ENCODE data around the gene ABLIM3. TPM values are rescaled to one million over a fixed set of nuclear protein-coding genes. Genes with fewer than 3 reads are reported as not detected.

Gene ABLIM3
- polyA plus RNA-seq, 1 of the 3 experiments (the other 2 are of a cell fraction) = 5.9 TPM

GRCh38 chr5:149121145-149121544, 20.1 kb upstream of the ABLIM3 start:
- no peak for DNase-seq
- H3K27me3 ChIP-seq (ENCODE audit: insufficient read depth) = no peaks in the 10 kb centered on the region
- no peaks in the 10 kb centered on the region for H3K9me2 ChIP-seq
- ChIA-PET CTCF (interaction anchor here (0.7 to 4.4 kb wide), 9 partner anchors 8 to 390 kb away, joined by 3 to 31 read pairs (median 5); partner anchors contain the start of gene ABLIM3), POLR2A (no interaction called here)
- H2AFZ ChIP-seq (ENCODE audit: low read depth) = no peak overlapping the region
- H3K27ac ChIP-seq (ENCODE audit: low read depth in 2 of 2, low read length in 1 of 2) = no peak overlapping the region
- no peaks in the 10 kb centered on the region for H3K36me3 ChIP-seq (replicated peaks in 1 of 2; ENCODE audit: control insufficient read depth in 1 of 2, insufficient read depth in 2 of 2, low read length in 1 of 2)
- no peak overlapping the region for H3K4me3 ChIP-seq (ENCODE audit: low read depth in 2 of 2, low read length in 1 of 2)
- peaks cover 3% of the 10 kb centered on the region for H3F3A ChIP-seq (replicated peaks; ENCODE audit: insufficient read depth)
- H4K20me1 ChIP-seq (ENCODE audit: insufficient read depth) = no peaks in the 10 kb centered on the region
- no peaks in the 10 kb centered on the region for H3K9me3 ChIP-seq
- H3K9ac ChIP-seq = no peak overlapping the region
- no peak overlapping the region for H3K4me2 ChIP-seq
- H3K4me1 ChIP-seq (ENCODE audit: control insufficient read depth in 1 of 2, insufficient read depth in 2 of 2, low read depth in 1 of 2, low read length in 1 of 2) = no peaks in the 10 kb centered on the region
- no peaks in the 10 kb centered on the region for H3K79me2 ChIP-seq (ENCODE audit: insufficient read depth)
- WGBS (ENCODE audit: low lambda C conversion rate) = 21% methylated on average over 2 of the region's 2 CpGs
- no peak for TF ChIP-seq MEF2A (IDR thresholded peaks at IDR 0.05; ENCODE audit: borderline replicate concordance, low read depth)
- TF ChIP-seq SMC3 (IDR thresholded peaks at IDR 0.05; ENCODE audit: low read depth, low read length) = no peak

DNA sequence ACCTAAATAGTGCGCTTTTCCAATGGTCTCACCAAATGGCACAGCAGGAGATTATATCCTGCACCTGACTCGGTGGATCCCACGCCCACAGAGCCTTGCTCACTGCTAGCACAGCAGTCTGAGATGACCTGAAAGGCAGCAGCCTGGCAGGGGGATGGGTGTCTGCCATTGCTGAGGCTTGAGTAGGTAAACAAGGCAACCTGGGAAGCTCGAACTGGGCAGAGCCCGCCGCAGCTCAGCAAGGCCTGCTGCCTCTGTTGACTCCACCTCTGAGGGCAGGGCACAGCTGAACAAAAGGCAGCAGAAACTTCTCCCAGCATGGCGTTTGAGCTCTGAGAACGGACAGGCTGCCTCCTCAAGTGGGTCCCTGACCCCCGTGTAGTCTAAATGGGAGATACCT, 18.1 kb upstream of the ABLIM3 start:
- H2AFZ ChIP-seq (ENCODE audit: low read depth) = no peak overlapping the region

GRCh38 chr5:149125386-149125891, 15.9 kb upstream of the ABLIM3 start:
- Histone ChIP-seq H3K9ac (no peak overlapping the region), H4K20me1 (ENCODE audit: insufficient read depth) (no peaks in the 10 kb centered on the region), H3F3A (replicated peaks; ENCODE audit: insufficient read depth) (peaks cover 17% of the 10 kb centered on the region), H3K36me3 (replicated peaks in 1 of 2; ENCODE audit: control insufficient read depth in 1 of 2, insufficient read depth in 2 of 2, low read length in 1 of 2) (no peaks in the 10 kb centered on the region), H3K27me3 (ENCODE audit: insufficient read depth) (no peaks in the 10 kb centered on the region), H3K4me2 (no peak overlapping the region), H3K4me1 (ENCODE audit: control insufficient read depth in 1 of 2, insufficient read depth in 2 of 2, low read depth in 1 of 2, low read length in 1 of 2) (no peaks in the 10 kb centered on the region), H3K27ac (ENCODE audit: low read depth in 2 of 2, low read length in 1 of 2) (no peak overlapping the region), H3K9me2 (no peaks in the 10 kb centered on the region), H3K4me3 (ENCODE audit: low read depth in 2 of 2, low read length in 1 of 2) (no peak overlapping the region), H2AFZ (ENCODE audit: low read depth) (no peak overlapping the region), H3K79me2 (ENCODE audit: insufficient read depth) (no peaks in the 10 kb centered on the region), H3K9me3 (no peaks in the 10 kb centered on the region)
- ChIA-PET POLR2A (interaction anchor here (0.6 kb wide), 1 partner anchor 384 kb away, joined by 3 read pairs; no protein-coding TSS in a partner anchor), CTCF (interaction anchor here (1.5 to 2.8 kb wide), 5 partner anchors 10 to 395 kb away, joined by 4 to 23 read pairs (median 11); no protein-coding TSS in a partner anchor)
- WGBS (ENCODE audit: low lambda C conversion rate) = 60% methylated on average over 12 of the region's 12 CpGs
- DNase-seq = no peak
- TF ChIP-seq, protein P1, sequence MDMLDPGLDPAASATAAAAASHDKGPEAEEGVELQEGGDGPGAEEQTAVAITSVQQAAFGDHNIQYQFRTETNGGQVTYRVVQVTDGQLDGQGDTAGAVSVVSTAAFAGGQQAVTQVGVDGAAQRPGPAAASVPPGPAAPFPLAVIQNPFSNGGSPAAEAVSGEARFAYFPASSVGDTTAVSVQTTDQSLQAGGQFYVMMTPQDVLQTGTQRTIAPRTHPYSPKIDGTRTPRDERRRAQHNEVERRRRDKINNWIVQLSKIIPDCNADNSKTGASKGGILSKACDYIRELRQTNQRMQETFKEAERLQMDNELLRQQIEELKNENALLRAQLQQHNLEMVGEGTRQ (IDR thresholded peaks at IDR 0.05; ENCODE audit: borderline replicate concordance, low read depth, low read length) = no peak
- TF ChIP-seq, protein P2, sequence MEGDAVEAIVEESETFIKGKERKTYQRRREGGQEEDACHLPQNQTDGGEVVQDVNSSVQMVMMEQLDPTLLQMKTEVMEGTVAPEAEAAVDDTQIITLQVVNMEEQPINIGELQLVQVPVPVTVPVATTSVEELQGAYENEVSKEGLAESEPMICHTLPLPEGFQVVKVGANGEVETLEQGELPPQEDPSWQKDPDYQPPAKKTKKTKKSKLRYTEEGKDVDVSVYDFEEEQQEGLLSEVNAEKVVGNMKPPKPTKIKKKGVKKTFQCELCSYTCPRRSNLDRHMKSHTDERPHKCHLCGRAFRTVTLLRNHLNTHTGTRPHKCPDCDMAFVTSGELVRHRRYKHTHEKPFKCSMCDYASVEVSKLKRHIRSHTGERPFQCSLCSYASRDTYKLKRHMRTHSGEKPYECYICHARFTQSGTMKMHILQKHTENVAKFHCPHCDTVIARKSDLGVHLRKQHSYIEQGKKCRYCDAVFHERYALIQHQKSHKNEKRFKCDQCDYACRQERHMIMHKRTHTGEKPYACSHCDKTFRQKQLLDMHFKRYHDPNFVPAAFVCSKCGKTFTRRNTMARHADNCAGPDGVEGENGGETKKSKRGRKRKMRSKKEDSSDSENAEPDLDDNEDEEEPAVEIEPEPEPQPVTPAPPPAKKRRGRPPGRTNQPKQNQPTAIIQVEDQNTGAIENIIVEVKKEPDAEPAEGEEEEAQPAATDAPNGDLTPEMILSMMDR (IDR thresholded peaks at IDR 0.05) = peak; percentile 36; the same call in 1 of the 2 replicates

More for the DNA sequence above, 18.1 kb upstream of the ABLIM3 start:
- WGBS (ENCODE audit: low lambda C conversion rate) = 50% methylated on average over 8 of the region's 9 CpGs
- no peak for TF ChIP-seq TCF12 (IDR thresholded peaks at IDR 0.05)
- no peak for TF ChIP-seq JUND (IDR thresholded peaks at IDR 0.05)
- TF ChIP-seq ELF1 (IDR thresholded peaks at IDR 0.05) = no peak
- H3K9me2 ChIP-seq = no peaks in the 10 kb centered on the region
- no peaks in the 10 kb centered on the region for H3K79me2 ChIP-seq (ENCODE audit: insufficient read depth)
- no peaks in the 10 kb centered on the region for H3K36me3 ChIP-seq (replicated peaks in 1 of 2; ENCODE audit: control insufficient read depth in 1 of 2, insufficient read depth in 2 of 2, low read length in 1 of 2)
- no peak for DNase-seq
- H3K27me3 ChIP-seq (ENCODE audit: insufficient read depth) = no peaks in the 10 kb centered on the region
- POLR2A ChIA-PET = no interaction called here
- H3K9ac ChIP-seq = no peak overlapping the region
- H3F3A ChIP-seq (replicated peaks; ENCODE audit: insufficient read depth) = peaks cover 3% of the 10 kb centered on the region
- no peak overlapping the region for H3K4me2 ChIP-seq
- no peaks in the 10 kb centered on the region for H4K20me1 ChIP-seq (ENCODE audit: insufficient read depth)
- H3K9me3 ChIP-seq = no peaks in the 10 kb centered on the region
- CTCF ChIA-PET = interaction anchor here (0.6 to 4.4 kb wide), 7 partner anchors 8 to 393 kb away, joined by 3 to 31 read pairs (median 7); no protein-coding TSS in a partner anchor
- H3K4me3 ChIP-seq (ENCODE audit: low read depth in 2 of 2, low read length in 1 of 2) = no peak overlapping the region
- no peak overlapping the region for H3K27ac ChIP-seq (ENCODE audit: low read depth in 2 of 2, low read length in 1 of 2)
- H3K4me1 ChIP-seq (ENCODE audit: control insufficient read depth in 1 of 2, insufficient read depth in 2 of 2, low read depth in 1 of 2, low read length in 1 of 2) = no peaks in the 10 kb centered on the region
